HG03097 (cell line): ENCODE results near the gene MAN2A1.

ENCODE experiments used
- ATAC-seq: cut with Tn5 transposase; IDR thresholded peaks from one replicate; pipeline ENCODE4 v1.9.1; 2021; ENCODE audit not compliant: unreplicated experiment, low FRiP score

MAN2A1 gene

DNA sequence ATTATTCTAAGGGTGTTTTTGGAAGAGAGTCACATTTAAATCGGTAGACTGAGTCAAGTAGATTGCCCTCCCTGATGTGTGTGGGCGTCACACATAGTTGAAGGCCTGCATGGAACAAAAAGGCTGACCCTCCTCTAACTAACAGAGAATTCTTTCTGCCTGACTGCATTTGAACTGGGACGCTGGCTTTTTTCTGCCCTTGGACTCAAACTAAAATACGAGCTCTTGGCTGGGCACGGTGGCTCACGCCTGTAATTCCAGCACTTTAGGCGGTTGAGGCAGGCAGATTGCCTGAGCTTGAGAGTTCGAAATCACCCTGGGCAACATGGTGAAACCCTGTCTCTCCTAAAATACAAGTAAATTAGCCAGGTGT, 209.4 kb downstream of the MAN2A1 start:
- no peak for ATAC-seq

DNA sequence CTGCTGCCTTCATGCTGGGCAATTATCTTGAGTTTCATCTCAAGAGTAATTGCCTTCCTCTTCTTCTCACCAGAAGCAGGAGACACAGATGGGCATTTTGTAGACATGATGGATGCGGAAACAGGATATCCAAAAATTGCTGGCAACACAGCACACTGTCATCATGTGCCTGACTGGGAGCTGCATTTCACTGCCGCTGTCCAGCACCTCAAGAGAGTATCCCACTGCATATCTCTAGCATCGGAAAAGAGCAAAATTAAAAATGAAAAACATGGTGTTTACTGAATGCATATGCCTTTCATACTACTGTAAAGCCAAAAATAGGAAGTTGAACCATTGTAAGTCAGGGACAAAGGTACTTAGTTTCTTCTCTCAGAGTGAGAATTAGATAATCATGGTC, 210.7 kb downstream of the MAN2A1 start:
- no peak for ATAC-seq

DNA sequence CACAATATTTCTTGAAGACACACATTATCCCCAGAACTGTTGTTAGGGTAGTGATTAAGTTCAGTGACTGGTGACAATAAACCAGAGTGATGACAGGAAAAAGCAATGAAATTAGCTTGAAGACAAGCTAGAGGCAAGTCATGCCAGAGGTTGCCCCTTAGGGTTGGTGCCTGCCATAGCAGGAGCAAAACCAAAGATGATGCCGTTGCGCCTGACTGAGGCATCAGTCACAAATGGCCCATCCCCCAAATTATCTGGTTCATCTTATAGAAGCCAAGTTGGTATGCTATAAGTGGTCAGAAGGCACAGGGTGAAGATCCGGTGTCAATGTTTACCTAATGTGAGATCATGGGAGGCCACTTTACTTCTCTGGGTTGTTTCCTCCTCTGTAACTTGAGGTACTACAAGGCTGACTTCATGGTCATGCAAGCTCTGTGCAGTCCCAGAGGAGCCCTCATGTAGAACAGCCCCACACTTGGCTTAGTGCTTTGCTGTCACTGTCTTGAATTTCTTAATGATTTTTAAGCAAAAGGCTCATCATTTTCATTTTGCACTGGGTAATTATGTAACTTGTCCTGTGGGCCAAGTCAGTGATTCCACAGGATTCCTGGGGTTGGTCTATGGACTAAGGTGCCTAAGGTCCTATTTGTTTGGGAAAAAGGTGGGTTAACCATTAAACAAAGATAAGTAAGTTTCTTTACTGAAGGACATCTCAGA, 211.3 kb downstream of the MAN2A1 start:
- no peak for ATAC-seq

DNA sequence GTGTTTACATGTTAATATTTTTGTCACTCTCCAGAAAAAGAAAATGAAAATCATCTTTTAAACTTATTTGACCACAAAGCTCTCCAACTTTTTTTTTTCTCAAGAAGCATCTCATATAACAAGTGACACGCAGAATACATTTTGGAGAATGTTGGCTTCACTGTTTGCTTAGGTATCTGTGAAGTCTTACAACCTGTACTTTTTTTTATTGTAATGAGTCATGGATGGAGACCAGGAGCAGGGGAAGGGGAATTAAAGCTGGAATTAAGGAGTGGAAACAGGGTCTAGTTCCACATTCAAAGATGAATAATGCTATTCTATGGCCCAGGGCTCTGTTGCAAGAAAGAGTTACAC, 211.9 kb downstream of the MAN2A1 start:
- ATAC-seq: no peak

DNA sequence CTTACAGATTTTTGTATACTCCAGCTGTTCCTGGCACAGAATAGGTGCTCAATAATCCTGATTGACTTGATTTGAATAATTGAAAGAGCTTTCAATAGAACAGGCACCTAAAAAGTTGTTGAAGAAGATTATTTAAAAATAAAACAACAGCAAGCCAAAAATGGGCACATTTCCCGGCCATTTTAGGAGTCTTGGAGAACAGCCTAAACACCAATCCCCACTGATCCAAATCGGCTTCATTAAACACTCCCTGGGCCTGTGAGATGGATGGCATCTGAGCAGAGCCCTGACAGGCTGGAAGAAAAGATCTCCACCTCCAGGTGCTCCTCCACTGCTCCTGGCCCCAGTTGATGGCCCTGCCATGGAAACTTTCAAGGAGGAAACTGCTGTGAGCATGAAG, 213.3 kb downstream of the MAN2A1 start:
- ATAC-seq: no peak

DNA sequence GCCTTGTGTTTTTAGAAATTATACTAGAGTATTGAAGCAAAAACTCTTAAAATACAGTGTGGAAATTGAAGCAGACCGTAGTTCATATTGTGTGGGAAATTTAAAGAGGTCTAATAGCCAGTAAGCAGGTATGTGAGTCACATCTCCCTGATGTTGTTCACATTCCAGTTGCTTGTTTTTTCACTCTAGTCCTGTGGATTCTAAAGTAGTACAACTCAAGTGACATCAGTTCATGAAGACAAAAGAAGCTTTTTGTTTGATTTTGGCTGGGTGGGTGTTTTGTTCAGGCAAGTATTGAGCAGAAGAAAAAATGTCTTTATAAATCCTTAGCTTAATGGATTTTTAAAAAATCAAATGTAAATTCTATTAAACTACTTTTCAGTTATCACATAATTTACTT, 216.2 kb downstream of the MAN2A1 start:
- no peak for ATAC-seq

DNA sequence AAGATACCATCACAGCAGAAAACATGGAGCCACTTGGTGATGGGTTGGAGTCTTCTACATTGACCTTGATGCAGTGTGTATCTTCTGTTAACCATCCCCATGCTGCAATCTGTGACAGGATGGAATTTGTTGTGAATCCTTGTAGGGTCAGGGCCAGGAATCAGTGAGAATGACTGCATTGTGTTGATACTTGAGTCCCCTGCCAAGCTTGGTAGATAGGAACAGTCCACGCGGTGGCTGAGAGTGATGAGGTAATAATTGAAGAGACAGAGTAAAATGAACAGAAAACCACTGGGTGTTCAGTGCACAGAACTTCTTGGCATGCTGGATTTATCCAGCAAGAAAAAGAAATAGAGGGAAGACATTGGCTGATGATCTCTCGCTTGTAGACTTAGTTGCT, 217.5 kb downstream of the MAN2A1 start:
- ATAC-seq: no peak

DNA sequence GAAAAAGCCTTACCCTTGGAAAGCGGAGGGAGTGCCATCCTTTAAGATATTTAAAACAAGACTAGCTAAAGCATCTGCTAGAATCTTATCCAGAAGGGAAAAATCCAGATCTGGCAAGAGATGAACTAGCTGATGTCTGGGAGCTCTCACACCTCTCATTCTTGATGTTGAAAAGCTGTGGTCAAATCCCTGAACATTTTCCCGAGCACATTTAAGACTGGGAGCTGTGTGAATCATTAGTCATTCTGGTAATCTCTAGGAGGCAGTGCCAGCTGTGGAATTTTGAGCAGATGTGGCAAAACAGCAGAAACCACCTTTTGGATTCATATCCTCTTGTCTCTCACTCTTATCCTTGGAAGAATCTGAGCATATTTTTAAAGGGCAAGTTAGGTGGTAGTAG, 218.0 kb downstream of the MAN2A1 start:
- ATAC-seq: no peak

DNA sequence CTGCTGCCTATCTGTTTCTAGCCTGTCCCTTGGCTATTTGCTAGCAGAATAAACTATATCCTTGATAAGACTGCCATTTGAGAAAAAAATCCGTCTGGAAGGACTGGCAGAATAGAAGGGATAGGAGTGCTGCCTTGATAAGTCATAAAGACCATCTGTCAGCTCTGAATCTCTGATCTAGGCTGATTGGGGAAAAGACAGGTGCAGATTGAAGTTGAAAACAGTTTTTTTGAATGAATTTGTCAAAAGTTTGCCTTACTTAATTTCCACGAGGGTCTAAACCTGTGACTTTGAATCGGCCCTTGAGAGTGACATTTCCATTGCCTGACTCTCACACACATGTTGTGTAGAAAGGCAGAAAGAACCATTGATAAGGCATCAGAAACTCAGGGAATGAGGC, 218.6 kb downstream of the MAN2A1 start:
- ATAC-seq: no peak

DNA sequence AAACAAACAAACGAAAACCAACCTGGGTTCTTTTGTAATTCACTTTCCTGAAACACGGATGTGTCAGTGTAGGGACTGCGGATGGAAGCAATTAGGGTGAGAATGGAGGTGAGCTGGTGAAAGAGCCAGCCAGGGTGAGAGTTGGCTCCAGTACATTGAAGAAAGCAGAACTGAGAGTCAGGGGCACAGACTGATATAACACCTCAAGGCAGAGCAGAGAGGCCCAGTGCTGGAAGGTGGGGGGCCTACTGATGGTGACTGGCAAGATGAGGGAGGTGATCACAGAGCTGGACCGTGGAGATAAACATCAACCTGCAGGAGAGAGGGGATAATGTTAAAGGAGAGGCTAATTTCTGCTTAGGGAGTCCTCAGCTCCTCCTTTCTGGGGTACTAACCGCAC, 221.1 kb downstream of the MAN2A1 start:
- no peak for ATAC-seq

DNA sequence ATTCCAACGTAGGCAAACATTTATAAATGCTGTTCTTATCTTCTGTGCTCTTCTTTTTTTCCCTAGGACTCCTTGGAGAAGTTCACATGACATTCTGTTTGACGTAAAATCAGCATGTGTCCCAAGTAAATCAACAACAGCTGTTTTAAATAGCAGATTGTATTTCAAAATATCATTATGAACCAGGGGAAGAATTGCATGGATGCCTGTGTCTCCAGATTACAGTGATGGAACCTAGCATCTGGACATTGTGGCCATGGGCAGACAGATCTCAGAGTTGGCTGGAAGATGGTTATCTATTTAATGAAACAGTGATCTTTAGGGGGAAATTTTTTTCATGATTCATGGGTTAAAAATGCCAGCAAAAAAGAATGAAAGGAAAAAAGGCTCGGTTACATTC, 222.0 kb downstream of the MAN2A1 start:
- no peak for ATAC-seq

DNA sequence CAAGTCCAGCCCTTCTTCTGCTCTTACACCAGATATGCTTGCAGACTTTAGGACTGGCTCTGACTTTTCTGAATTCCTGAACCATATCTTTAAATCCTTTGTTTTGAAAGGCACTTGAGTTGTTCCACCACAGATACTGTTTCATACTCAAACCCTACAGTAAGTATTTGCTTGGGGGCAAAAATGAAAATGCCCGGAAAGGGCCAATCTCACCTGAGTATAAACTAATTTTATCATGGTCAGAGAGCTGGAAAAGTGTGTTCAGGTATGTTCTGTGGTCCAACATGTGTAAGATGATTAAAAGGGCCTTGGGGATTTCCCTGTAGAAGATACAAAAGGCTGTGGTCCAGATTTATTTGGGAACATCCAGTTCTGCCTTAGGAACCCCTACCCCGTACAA, 225.2 kb downstream of the MAN2A1 start:
- ATAC-seq: no peak

DNA sequence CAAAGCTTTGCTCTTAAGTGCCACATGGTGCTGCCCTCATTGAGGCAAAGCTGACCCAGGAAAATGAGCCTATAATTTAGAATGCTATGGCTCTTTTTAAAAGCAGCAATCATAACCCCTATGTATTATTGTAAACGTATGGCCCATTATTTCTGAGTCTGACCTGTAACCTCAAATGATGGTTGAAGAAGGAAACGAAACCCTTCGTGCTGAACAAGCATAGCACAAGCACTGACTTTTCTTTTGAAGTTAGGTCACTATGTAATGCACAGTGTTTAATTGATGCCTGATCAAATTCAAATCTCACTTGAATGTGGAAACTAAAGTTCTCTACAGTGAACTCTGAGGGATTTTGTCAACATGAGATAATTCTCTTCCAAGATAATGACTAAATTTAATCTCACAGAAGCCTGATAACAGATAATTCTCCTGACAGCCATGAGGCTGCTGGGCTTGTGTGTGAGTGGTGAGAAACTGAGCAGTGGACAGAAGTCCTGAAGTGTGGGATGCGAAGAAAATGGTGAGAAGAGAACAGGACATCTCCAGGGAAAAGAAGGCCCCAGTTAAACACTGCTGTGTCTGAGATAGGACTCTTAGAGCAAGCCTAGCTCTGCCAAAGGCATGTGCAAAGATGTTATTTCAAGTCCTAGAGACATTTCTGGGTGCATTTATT, 226.9 kb downstream of the MAN2A1 start:
- ATAC-seq: no peak
